Panc1 (cell line): ENCODE results near the gene FSD2. TPM values are rescaled to one million over a fixed set of nuclear protein-coding genes. Genes with fewer than 3 reads are reported as not detected.

Experiments
- ATAC-seq: fragments of 200-7000 bp; cut with Tn5 transposase; 2 replicates; pipeline ENCODE4 v1.9.1; 2020; ENCODE audit warnings: mild to moderate bottlenecking, moderate library complexity
- BruUV-seq: library from RNA; stranded (reverse); fragments of 400-500 nt; replicated peaks from 2 replicates; lab custom pipeline; 2021; lab: Mats Ljungman, UMichigan
- CTCF ChIA-PET: fragments of 300-600 bp; sonication (Branson Sonifier 250); formaldehyde crosslinking; loops from one replicate; lab custom pipeline; 2022; ENCODE audit warnings: antibody characterized with exemption; lab: Charles Lee
- POLR2A ChIA-PET: fragments of 300-600 bp; sonication (Branson Sonifier 250); formaldehyde crosslinking; loops from one replicate; lab custom pipeline; 2022; ENCODE audit warnings: antibody characterized with exemption; lab: Charles Lee
- DNase-seq: peaks from one replicate; pipeline ENCODE4 v3.0.0-alpha.2; 2010; ENCODE audit warnings: low read depth, low spot score
- H3K27ac ChIP-seq: 2 replicates; pipeline ENCODE4 v1.5.1; 2011; ENCODE audit warnings: mild to moderate bottlenecking, low read length, inconsistent platforms
- H3K27me3 ChIP-seq: fragments of 200-500 bp; sonication (Bioruptor generic); 2 replicates; pipeline ENCODE4 v1.6.0; 2014; ENCODE audit warnings: low read length, inconsistent platforms; ENCODE audit not compliant: control insufficient read depth, insufficient read depth
- H3K36me3 ChIP-seq: fragments of 200-500 bp; sonication (Bioruptor generic); 2 replicates; pipeline ENCODE4 v1.5.1; 2014; ENCODE audit warnings: inconsistent platforms, mild to moderate bottlenecking, low read length, moderate library complexity; ENCODE audit not compliant: control insufficient read depth, insufficient read depth
- H3K4me1 ChIP-seq: 2 replicates; pipeline ENCODE4 v1.5.1; 2011; ENCODE audit warnings: inconsistent platforms, mild to moderate bottlenecking, low read length, moderate library complexity; ENCODE audit not compliant: control insufficient read depth, insufficient read depth
- H3K4me3 ChIP-seq, 2 experiments: 2 replicates each; pipeline ENCODE4 v1.5.1; 2011 to 2012; ENCODE audit warnings: low read depth in 2 of 2, low read length in 2 of 2, mild to moderate bottlenecking in 2 of 2, inconsistent platforms in 1 of 2, moderate library complexity in 1 of 2
- H3K9me3 ChIP-seq: fragments of 200-500 bp; sonication (Bioruptor generic); 2 replicates; pipeline ENCODE4 v1.5.1; 2014; ENCODE audit warnings: low read depth, mild to moderate bottlenecking, inconsistent platforms, low read length, moderate library complexity; ENCODE audit not compliant: control insufficient read depth, insufficient read depth
- CTCF ChIP-seq: fragments of 450-650 bp; IDR thresholded peaks from 2 replicates; pipeline ENCODE4 v1.5.1; 2017; ENCODE audit warnings: mild to moderate bottlenecking
- POLR2AphosphoS5 ChIP-seq: IDR thresholded peaks from 2 replicates; pipeline ENCODE4 v1.6.1; 2012; ENCODE audit warnings: mild to moderate bottlenecking, low read depth, low read length, moderate library complexity
- REST ChIP-seq, 2 experiments: IDR thresholded peaks; 2 replicates each; pipeline ENCODE4 v1.6.1; 2011 to 2012; ENCODE audit warnings: low read depth in 2 of 2, control low read depth in 1 of 2, low read length in 1 of 2, mild to moderate bottlenecking in 1 of 2, moderate library complexity in 1 of 2; ENCODE audit not compliant: insufficient read depth in 1 of 2
- SIN3A ChIP-seq: IDR thresholded peaks from 2 replicates; pipeline ENCODE4 v1.6.1; 2012; ENCODE audit warnings: low read depth, mild to moderate bottlenecking, low read length, moderate library complexity, borderline replicate concordance; ENCODE audit not compliant: insufficient read depth
- TCF7L2 ChIP-seq: IDR thresholded peaks from 2 replicates; pipeline ENCODE4 v1.6.1; 2011; ENCODE audit warnings: mild to moderate bottlenecking, low read depth, low read length, inconsistent platforms
- in situ Hi-C: cut with HindIII; loops from 2 replicates; pipeline ENCODE4 v1.10.0; 2016; ENCODE audit warnings: low sequenced_read_pairs, low pct_unique_long_range_greater_than_20kb
- intact Hi-C: fragments of 100-400 bp; cut with micrococcal nuclease; formaldehyde crosslinking; loops from one replicate; pipeline ENCODE4 v1.10.0; 2022; ENCODE audit not compliant: unreplicated experiment
- total RNA-seq: library from RNA; stranded (reverse); gene quantifications from one replicate; pipeline ENCODE4 v1.2.1, GENCODE V29; 2021; ENCODE audit not compliant: unreplicated experiment

Gene FSD2
- total RNA-seq, 1 experiment from 2014 or later = not detected

GRCh38 chr15:82748315-82748714 lies 57.6 kb downstream of the FSD2 start:
- ATAC-seq = no peak
- intact Hi-C loops = loop anchor here (10.0 kb wide), 1 partner anchor 204 kb away; the partner anchor contains the start of gene RPS17
- Histone ChIP-seq H3K4me1 (peaks cover 12% of the 10 kb centered on the region), H3K27ac (no peak overlapping the region), H3K9me3 (no peaks in the 10 kb centered on the region), H3K27me3 (no peaks in the 10 kb centered on the region), H3K36me3 (peaks cover 3% of the 10 kb centered on the region), H3K4me3 (no peak overlapping the region)
- POLR2A ChIA-PET = no interaction called here
- BruUV-seq = no TSS peak
- TF ChIP-seq TCF7L2 (no peak), REST (IDR thresholded peaks at IDR 0.05; ENCODE audit: insufficient read depth in 1 of 2, low read depth in 2 of 2, low read length in 1 of 2) (no peak), SIN3A (no peak), CTCF (no peak), POLR2AphosphoS5 (no peak)
- in situ Hi-C loops = no loop called here
- CTCF ChIA-PET = no interaction called here
- no peak for DNase-seq

- in situ Hi-C loops (no loop called here), intact Hi-C loops (loop anchor here (10.0 kb wide), 1 partner anchor 199 kb away; the partner anchor contains the start of gene RPS17)
- TF ChIP-seq REST (IDR thresholded peaks at IDR 0.05; ENCODE audit: insufficient read depth in 1 of 2, low read depth in 2 of 2, low read length in 1 of 2) = no peak
- no peak for TF ChIP-seq SIN3A
- no peak for TF ChIP-seq TCF7L2
- TF ChIP-seq POLR2AphosphoS5 = no peak
- TF ChIP-seq CTCF = no peak
- ChIA-PET CTCF (no interaction called here), POLR2A (no interaction called here)
- no peak for DNase-seq
- Histone ChIP-seq H3K9me3 (no peaks in the 10 kb centered on the region), H3K4me3 (no peak overlapping the region), H3K36me3 (no peaks in the 10 kb centered on the region), H3K27ac (no peak overlapping the region), H3K4me1 (no peaks in the 10 kb centered on the region; the same call in 1 of the 2 replicates), H3K27me3 (no peaks in the 10 kb centered on the region)
- no peak for ATAC-seq
- no TSS peak for BruUV-seq
Observed at GRCh38 chr15:82743810-82744209, 62.1 kb downstream of the FSD2 start.
